T47D (cell line): Measurements from ENCODE around the gene EYA3.
A peak's percentile ranks its signal among the peaks of the same experiment; 100 is the strongest.

Experiments
- DNase-seq, 2 experiments: peaks; one replicate each; pipeline versions ENCODE4 v3.0.0 to v3.0.0-alpha.2; 2011 to 2012; ENCODE audit warnings: low read depth in 1 of 2, low spot score in 1 of 2
- JUND ChIP-seq: IDR thresholded peaks from 2 replicates; pipeline ENCODE4 v1.6.1; 2012; ENCODE audit warnings: low read depth
- in situ Hi-C: cut with HindIII; loops from 2 replicates; pipeline ENCODE4 v1.10.0; 2016; ENCODE audit warnings: low sequenced_read_pairs, low pct_unique_long_range_greater_than_20kb

The EYA3 gene

DNA sequence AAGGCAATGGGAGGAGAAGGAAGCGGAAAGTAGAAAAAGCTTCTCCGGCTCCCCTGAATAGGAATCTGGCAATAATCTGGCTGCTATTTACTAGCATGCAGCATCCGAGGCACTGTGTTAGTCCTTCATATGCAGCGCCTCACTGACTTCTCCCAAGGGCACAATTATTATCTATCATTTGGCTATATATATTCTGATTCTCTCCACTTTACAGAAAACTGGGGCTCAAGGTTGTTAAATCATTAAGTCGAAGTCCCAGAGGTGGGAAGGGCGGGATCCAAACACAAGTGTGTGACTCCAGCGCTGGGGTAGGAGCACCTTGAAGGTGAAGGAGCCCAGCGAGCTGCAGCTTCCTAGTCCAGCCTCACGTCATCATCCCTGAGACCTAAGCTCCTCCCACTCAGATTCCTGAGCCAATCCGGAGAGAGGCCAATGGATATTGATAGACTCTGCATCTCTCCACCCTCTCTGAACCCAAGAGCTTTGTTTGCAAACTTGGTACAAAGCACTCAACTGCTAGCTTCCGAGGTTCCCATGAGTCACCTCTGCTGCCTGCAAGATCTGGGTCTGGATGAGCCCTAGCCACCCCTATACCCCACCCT is 16.6 kb upstream of the EYA3 start:
- in situ Hi-C loops, result no loop called here
- DNase-seq, result peak; percentile 40 to 79
- no peak for TF ChIP-seq JUND

DNA sequence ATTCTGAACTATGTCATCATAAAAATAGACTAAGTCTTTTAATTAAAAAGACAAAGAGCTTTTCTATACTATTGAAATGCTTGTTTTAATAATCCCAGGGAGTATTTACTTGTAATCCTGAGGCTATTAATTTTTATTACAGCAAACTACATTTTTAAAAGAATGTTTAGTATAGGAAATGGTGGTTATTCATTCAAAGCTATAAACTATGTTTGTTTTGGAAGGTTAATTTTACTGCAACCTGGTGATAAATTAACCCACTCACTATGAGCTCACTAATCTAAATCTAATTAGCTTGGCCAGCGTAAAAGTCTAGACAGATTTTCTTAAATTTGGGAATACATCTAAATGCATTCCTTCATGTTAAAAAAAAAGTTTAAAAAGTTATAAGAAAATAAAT is 13.8 kb upstream of the EYA3 start:
- no peak for DNase-seq
- in situ Hi-C loops, result no loop called here
- no peak for TF ChIP-seq JUND

- DNase-seq, result no peak
- no peak for TF ChIP-seq JUND
- in situ Hi-C loops, result no loop called here
These were observed 10.8 kb upstream of the EYA3 start for GRCh38 chr1:28099050-28099769.

- TF ChIP-seq JUND, result no peak
- no peak for DNase-seq
- in situ Hi-C loops, result no loop called here
These were observed 8.7 kb upstream of the EYA3 start for GRCh38 chr1:28097100-28097472.

- no peak for TF ChIP-seq JUND
- in situ Hi-C loops, result no loop called here
- no peak for DNase-seq
These were observed 8.0 kb upstream of the EYA3 start for GRCh38 chr1:28096210-28097099.

GRCh38 chr1:28091043-28091781 is 2.8 kb upstream of the EYA3 start:
- no peak for TF ChIP-seq JUND
- peak in 1 of 2 experiments; percentile 78 for DNase-seq
- in situ Hi-C loops, result no loop called here

- peak in 1 of 2 experiments; percentile 28 for DNase-seq
- no peak for TF ChIP-seq JUND
- in situ Hi-C loops, result no loop called here
These were observed 719 bp downstream of the EYA3 start for GRCh38 chr1:28087614-28088167.

DNA sequence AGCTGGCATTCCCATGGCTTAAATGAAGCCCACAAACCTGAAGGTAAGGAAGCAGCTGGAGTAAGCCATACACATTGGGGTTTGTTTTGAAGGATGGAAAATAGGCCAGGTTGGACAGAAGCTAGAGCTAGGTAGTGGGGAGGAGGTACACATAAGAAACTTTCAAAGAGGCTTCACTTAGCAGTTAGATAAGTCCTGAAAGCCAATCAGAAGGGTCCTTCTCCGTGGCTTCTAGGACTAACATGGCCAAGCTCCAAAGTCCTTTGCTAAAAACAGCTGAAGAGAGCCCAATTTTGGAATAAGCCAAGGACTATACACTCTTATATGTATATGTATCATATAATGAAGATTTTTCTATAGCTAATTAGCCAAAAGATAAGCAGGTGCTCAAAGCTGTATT is 1.8 kb downstream of the EYA3 start:
- DNase-seq, result no peak
- in situ Hi-C loops, result no loop called here
- TF ChIP-seq JUND, result no peak

- no peak for TF ChIP-seq JUND
- in situ Hi-C loops, result no loop called here
- no peak for DNase-seq
These were observed 3.3 kb downstream of the EYA3 start for GRCh38 chr1:28085129-28085528.

- DNase-seq, result no peak
- in situ Hi-C loops, result no loop called here
- no peak for TF ChIP-seq JUND
These were observed 4.5 kb downstream of the EYA3 start for GRCh38 chr1:28083876-28084275.

DNA sequence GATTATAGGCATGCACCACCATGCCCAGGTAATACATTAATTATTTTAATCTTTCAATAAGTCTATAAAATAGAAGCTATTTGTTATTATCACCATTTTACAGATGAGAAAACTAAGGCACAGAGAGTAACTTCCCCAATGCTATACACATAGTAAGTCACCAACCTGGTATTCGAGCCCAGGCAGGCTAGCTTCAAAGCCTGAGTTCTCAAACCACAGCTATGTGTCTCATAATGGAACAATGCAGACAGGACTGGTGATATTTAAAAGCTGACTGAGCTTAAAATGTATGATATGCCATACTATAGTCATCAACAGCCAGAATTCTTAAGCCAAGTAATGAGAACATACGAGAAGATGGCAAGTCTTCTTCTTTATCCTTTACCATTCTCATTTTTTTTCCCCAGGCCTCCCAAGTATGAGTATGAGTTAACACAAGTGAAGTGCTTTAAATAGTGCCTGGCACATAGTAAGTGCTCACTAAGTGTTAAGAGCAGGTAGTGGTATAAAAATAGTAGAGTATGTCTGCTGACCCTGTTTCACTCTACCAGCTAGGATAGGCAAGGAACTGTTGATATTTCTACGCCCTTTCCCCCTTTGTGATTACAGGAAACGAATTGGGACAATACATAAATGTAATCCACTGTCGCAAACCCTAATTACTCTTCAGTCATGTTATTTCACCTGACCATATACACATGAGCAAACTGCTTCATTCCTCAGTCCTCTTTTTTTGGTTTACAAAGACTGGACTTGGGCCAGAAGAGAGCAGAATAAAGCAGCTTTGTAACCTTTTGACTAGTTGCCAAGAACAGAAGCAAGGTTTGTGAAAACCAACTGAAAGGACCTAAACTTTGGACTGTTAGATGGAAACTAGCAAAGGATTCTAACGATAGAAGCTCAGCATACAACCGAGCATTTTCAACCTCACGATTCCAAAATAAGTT is 9.5 kb downstream of the EYA3 start:
- no peak for TF ChIP-seq JUND
- in situ Hi-C loops, result no loop called here
- DNase-seq, result no peak
